Neural crest cell (in vitro differentiated cells): ENCODE measurements around the gene KANK4. TPM values are rescaled to one million over a fixed set of nuclear protein-coding genes. Genes with fewer than 3 reads are reported as not detected.

ENCODE experiments used
- DNase-seq: peaks from one replicate; pipeline ENCODE4 v3.0.0; 2021; ENCODE audit warnings: low read depth, mixed read lengths, low spot score
- H3K27ac Mint-ChIP-seq: one replicate; pipeline ENCODE4 v1.8.0; 2021; ENCODE audit warnings: mild to moderate bottlenecking, mixed read lengths; ENCODE audit not compliant: unreplicated experiment
- H3K27me3 Mint-ChIP-seq: 2 replicates; pipeline ENCODE4 v1.8.0; 2021; ENCODE audit warnings: low read depth, mild to moderate bottlenecking, mixed read lengths
- H3K36me3 Mint-ChIP-seq: 2 replicates; pipeline ENCODE4 v1.8.0; 2021; ENCODE audit warnings: low read depth, mild to moderate bottlenecking, mixed read lengths
- H3K4me1 Mint-ChIP-seq: 2 replicates; pipeline ENCODE4 v1.8.0; 2021; ENCODE audit warnings: mixed read lengths
- H3K4me3 Mint-ChIP-seq: one replicate; pipeline ENCODE4 v1.8.0; 2021; ENCODE audit warnings: mild to moderate bottlenecking, mixed read lengths
- H3K9me3 Mint-ChIP-seq: 2 replicates; pipeline ENCODE4 v1.8.0; 2021; ENCODE audit warnings: mixed read lengths
- CTCF ChIP-seq: fragments of 200-600 bp; sonication (generic); conservative IDR thresholded peaks from 2 replicates; pipeline ENCODE4 v1.5.0; 2021; ENCODE audit warnings: antibody characterized with exemption, mild to moderate bottlenecking
- total RNA-seq: library from RNA; stranded (reverse); gene quantifications from 2 replicates; pipeline ENCODE4 v1.2.1, GENCODE V29; 2021

KANK4 gene
- total RNA-seq, 1 donor from 2014 or later = 5.4 TPM

GRCh38 chr1:62285984-62286785 lies 33.0 kb downstream of the KANK4 start:
- Mint-ChIP-seq H3K4me3 (peak overlapping the region; percentile 68), H3K27me3 (peaks cover 8% of the 10 kb centered on the region), H3K36me3 (no peaks in the 10 kb centered on the region), H3K4me1 (peaks cover 77% of the 10 kb centered on the region), H3K27ac (peak overlapping the region; percentile 19), H3K9me3 (no peaks in the 10 kb centered on the region)
- TF ChIP-seq CTCF = no peak
- DNase-seq = no peak

DNA sequence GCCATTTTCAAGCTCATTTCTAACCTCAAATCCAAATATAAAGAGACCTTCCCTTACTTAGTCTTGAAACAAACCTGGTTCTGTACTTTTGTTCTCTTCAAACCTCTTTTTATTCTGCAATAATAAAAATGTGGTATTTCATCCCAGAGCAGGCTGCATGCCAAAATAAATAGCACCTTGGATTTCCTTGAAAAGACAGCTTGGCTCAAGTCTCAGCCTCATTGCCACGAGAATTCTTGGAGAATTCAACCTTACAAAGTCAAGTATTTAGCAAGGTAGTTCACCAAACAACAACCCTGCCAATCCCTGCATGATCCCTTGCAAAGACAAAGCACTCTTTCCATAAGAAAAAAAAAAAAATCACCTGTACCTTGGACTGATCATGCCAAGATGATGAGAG lies 33.8 kb downstream of the KANK4 start:
- DNase-seq = no peak
- peaks cover 8% of the 10 kb centered on the region for H3K27me3 Mint-ChIP-seq
- peaks cover 77% of the 10 kb centered on the region for H3K4me1 Mint-ChIP-seq
- peaks cover 3% of the 10 kb centered on the region for H3K9me3 Mint-ChIP-seq
- TF ChIP-seq CTCF = no peak
- H3K27ac Mint-ChIP-seq = no peak overlapping the region
- H3K4me3 Mint-ChIP-seq = no peak overlapping the region
- H3K36me3 Mint-ChIP-seq = peaks cover 2% of the 10 kb centered on the region

DNA sequence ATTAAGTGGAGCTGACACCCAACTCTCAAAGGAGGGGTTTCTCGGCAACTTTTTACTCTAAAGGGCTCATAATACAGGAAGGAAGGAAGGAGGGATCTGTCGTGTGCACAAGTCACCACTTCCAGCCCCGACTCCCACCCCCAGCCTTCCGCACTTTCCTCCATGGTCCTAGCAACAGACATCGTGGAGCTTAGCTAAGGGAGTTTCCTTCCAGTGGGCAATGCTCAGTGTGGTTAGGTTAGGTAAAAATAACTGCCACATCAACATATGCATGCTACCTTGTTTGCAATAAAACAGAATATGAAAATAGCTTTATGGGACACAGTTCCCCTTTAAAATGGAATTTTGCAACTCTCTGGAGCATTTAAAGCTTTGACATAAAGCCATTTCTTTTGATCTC lies 35.2 kb downstream of the KANK4 start:
- H3K9me3 Mint-ChIP-seq = peaks cover 3% of the 10 kb centered on the region
- H3K27me3 Mint-ChIP-seq = peaks cover 8% of the 10 kb centered on the region
- H3K4me1 Mint-ChIP-seq = peaks cover 68% of the 10 kb centered on the region
- peak overlapping the region; percentile 77 for H3K4me3 Mint-ChIP-seq
- TF ChIP-seq CTCF = no peak
- H3K27ac Mint-ChIP-seq = peak overlapping the region; percentile 44
- peaks cover 2% of the 10 kb centered on the region for H3K36me3 Mint-ChIP-seq
- no peak for DNase-seq

DNA sequence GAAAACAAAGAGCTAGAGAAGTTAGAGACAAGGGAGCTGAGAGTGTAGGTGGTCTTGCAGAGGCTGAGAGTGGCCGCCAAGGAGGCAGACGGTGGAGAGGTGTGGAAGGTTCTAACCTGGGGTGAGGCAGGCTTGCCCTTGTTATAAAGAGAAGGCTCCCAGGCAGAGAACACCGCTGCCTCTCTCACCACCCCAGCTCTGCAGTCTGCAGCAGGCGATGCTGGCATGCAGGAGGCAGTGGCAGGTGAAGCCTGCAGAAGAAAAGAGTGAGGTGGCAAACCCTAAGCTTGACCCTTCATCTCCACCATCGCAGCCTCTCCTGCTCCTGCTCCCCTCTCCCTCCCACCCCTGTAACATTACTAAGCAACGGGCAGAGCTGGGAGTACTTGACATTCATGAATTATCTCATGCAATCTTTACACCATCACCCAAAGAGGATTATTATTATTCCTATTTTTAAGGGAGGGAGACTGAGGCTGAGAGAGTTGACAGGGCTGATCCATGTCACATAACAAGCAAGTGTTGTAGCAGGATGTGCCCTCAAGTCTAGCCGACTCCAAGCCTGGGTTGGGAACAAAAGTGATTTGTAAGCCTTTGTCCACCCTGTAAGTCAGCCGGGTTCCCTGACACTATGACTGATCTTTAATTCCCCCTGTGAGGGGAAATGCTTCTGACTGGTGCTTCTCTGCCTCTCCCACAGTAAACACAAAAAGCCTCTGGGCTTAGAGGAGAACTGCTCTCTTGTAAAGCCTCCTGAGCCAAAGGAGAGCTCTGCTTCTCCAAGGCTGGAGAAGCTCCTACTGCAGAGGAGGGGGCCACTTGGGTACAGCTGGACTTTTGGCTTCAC lies 36.1 kb downstream of the KANK4 start:
- DNase-seq = no peak
- Mint-ChIP-seq H3K4me1 (peaks cover 65% of the 10 kb centered on the region), H3K27ac (peak overlapping the region; percentile 88), H3K4me3 (peak overlapping the region; percentile 77), H3K9me3 (peaks cover 3% of the 10 kb centered on the region), H3K27me3 (peaks cover 8% of the 10 kb centered on the region), H3K36me3 (peaks cover 2% of the 10 kb centered on the region)
- no peak for TF ChIP-seq CTCF

DNA sequence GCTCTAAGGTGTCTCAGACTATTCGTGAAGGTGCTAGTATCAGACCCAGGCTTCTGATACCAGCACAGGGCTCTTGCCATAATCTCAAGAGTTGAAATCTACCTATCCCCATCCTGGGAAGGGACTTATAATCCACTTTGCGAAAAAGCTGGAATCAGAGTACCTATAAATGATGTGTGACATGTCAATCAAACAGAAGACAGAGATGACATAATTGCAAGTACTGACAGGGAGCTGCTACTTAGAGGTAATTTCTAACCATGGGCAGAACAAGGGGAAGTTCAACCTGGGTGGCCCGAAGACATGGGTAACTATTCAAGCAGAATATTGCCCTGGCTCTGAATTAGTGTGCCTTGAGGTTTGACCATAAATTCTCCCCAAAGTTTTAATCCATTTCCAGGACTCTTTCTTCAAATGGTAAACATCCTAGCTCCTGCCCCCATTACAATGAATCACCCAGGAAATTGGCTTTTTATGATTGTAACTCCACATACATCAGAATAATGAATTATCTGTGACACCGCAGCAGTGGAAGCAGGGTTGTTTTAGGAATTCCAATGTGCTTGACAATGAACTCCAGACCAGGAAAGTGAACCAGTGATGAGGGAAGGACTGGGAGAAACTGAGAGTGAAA lies 37.2 kb downstream of the KANK4 start:
- H3K9me3 Mint-ChIP-seq = peaks cover 5% of the 10 kb centered on the region
- no peak overlapping the region for H3K4me3 Mint-ChIP-seq
- H3K27me3 Mint-ChIP-seq = peaks cover 8% of the 10 kb centered on the region
- H3K4me1 Mint-ChIP-seq = peaks cover 54% of the 10 kb centered on the region
- peaks cover 2% of the 10 kb centered on the region for H3K36me3 Mint-ChIP-seq
- H3K27ac Mint-ChIP-seq = peak overlapping the region; percentile 43
- no peak for TF ChIP-seq CTCF
- DNase-seq = no peak
